H9 (cell line): ENCODE data around the gene TAS2R14. TPM values are rescaled to one million over a fixed set of nuclear protein-coding genes. Genes with fewer than 3 reads are reported as not detected.

Experiments used
- DNase-seq: peaks from one replicate; pipeline ENCODE4 v3.0.0-alpha.2; 2017
- H2AFZ ChIP-seq: one replicate; pipeline ENCODE4 v1.6.1; 2013; ENCODE audit warnings: mild to moderate bottlenecking, low read length, control low read depth, moderate library complexity
- H2AK5ac ChIP-seq: 2 replicates; pipeline ENCODE4 v1.6.1; 2013; ENCODE audit warnings: low read length, control low read depth, mixed read lengths; ENCODE audit not compliant: insufficient read length
- H2BK120ac ChIP-seq: one replicate; pipeline ENCODE4 v1.6.1; 2013; ENCODE audit warnings: low read depth, mild to moderate bottlenecking, low read length, control low read depth, inconsistent platforms; ENCODE audit not compliant: poor library complexity, severe bottlenecking
- H2BK12ac ChIP-seq: 2 replicates; pipeline ENCODE4 v1.6.1; 2013; ENCODE audit warnings: low read length, control low read depth, mixed read lengths, low read depth; ENCODE audit not compliant: insufficient read length
- H2BK15ac ChIP-seq: 2 replicates; pipeline ENCODE4 v1.6.1; 2013; ENCODE audit warnings: low read depth, low read length, control low read depth
- H2BK20ac ChIP-seq: one replicate; pipeline ENCODE4 v1.6.1; 2013; ENCODE audit warnings: low read depth, mild to moderate bottlenecking, low read length, control low read depth, inconsistent platforms; ENCODE audit not compliant: poor library complexity, severe bottlenecking
- H2BK5ac ChIP-seq: 2 replicates; pipeline ENCODE4 v1.6.1; 2013; ENCODE audit warnings: low read length, control low read depth, mixed read lengths; ENCODE audit not compliant: insufficient read length
- H3K14ac ChIP-seq: 2 replicates; pipeline ENCODE4 v1.6.1; 2013; ENCODE audit warnings: low read length, control low read depth; ENCODE audit not compliant: insufficient read depth
- H3K18ac ChIP-seq: 2 replicates; pipeline ENCODE4 v1.6.1; 2013; ENCODE audit warnings: low read depth, mild to moderate bottlenecking, mixed read lengths, low read length, control low read depth; ENCODE audit not compliant: insufficient read length
- H3K23ac ChIP-seq: 2 replicates; pipeline ENCODE4 v1.6.1; 2013; ENCODE audit warnings: low read length, control low read depth, mixed read lengths, low read depth; ENCODE audit not compliant: insufficient read length
- H3K23me2 ChIP-seq: 2 replicates; pipeline ENCODE4 v1.6.1; 2013; ENCODE audit warnings: low read depth, mild to moderate bottlenecking, mixed read lengths, low read length, control low read depth; ENCODE audit not compliant: insufficient read length, poor library complexity, severe bottlenecking
- H3K27ac ChIP-seq: 2 replicates; pipeline ENCODE4 v1.5.1; 2013; ENCODE audit warnings: low read length, control low read depth, mixed read lengths, low read depth; ENCODE audit not compliant: insufficient read length
- H3K27me3 ChIP-seq: 2 replicates; pipeline ENCODE4 v1.6.1; 2013; ENCODE audit warnings: low read length, control low read depth, inconsistent platforms; ENCODE audit not compliant: insufficient read depth
- H3K4ac ChIP-seq: 2 replicates; pipeline ENCODE4 v1.6.1; 2013; ENCODE audit warnings: low read depth, mild to moderate bottlenecking, control low read depth, inconsistent platforms, low read length, moderate library complexity
- H3K4me1 ChIP-seq: 2 replicates; pipeline ENCODE4 v1.6.1; 2013; ENCODE audit warnings: low read length, control low read depth, inconsistent platforms; ENCODE audit not compliant: insufficient read depth
- H3K4me2 ChIP-seq: 2 replicates; pipeline ENCODE4 v1.6.1; 2013; ENCODE audit warnings: low read length, control low read depth, mixed read lengths; ENCODE audit not compliant: insufficient read length, insufficient read depth
- H3K56ac ChIP-seq: 2 replicates; pipeline ENCODE4 v1.6.1; 2013; ENCODE audit warnings: low read depth, mild to moderate bottlenecking, mixed read lengths, low read length, control low read depth; ENCODE audit not compliant: insufficient read length
- H3K79me1 ChIP-seq: 2 replicates; pipeline ENCODE4 v1.6.1; 2013; ENCODE audit warnings: low read depth, mild to moderate bottlenecking, moderate library complexity, low read length, control low read depth, inconsistent platforms; ENCODE audit not compliant: insufficient read depth, poor library complexity, severe bottlenecking
- H3K79me2 ChIP-seq: 2 replicates; pipeline ENCODE4 v1.6.1; 2013; ENCODE audit warnings: low read length, control low read depth, inconsistent platforms; ENCODE audit not compliant: insufficient read depth
- H3K9ac ChIP-seq: 2 replicates; pipeline ENCODE4 v1.6.1; 2013; ENCODE audit warnings: low read length, control low read depth, mixed read lengths; ENCODE audit not compliant: insufficient read length; ENCODE audit errors: extremely low read depth
- H3K9me3 ChIP-seq: one replicate; pipeline ENCODE4 v1.6.1; 2013; ENCODE audit warnings: low read depth, low read length, inconsistent platforms; ENCODE audit not compliant: control insufficient read depth
- H3T11ph ChIP-seq: one replicate; pipeline ENCODE4 v1.6.1; 2013; ENCODE audit warnings: mild to moderate bottlenecking, low read length, control low read depth, inconsistent platforms
- H4K20me1 ChIP-seq: one replicate; pipeline ENCODE4 v1.6.1; 2013; ENCODE audit not compliant: control insufficient read depth, insufficient read length, insufficient read depth
- H4K5ac ChIP-seq: 2 replicates; pipeline ENCODE4 v1.6.1; 2013; ENCODE audit warnings: low read depth, mild to moderate bottlenecking, mixed read lengths, low read length, control low read depth; ENCODE audit not compliant: insufficient read length
- H4K8ac ChIP-seq: replicated peaks from 2 replicates; pipeline ENCODE4 v1.6.1; 2013; ENCODE audit warnings: low read length, control low read depth, mixed read lengths, low read depth; ENCODE audit not compliant: insufficient read length
- H4K91ac ChIP-seq: 2 replicates; pipeline ENCODE4 v1.6.1; 2013; ENCODE audit warnings: low read depth, mild to moderate bottlenecking, moderate library complexity, mixed read lengths, low read length, control low read depth; ENCODE audit not compliant: insufficient read length
- H3K27ac Mint-ChIP-seq, 3 experiments: 2 replicates in 2 of 3; 3 replicates in 1 of 3; pipeline ENCODE4 v1.8.0; 2020 to 2021; ENCODE audit warnings: mixed read lengths in 3 of 3, mild to moderate bottlenecking in 1 of 3, moderate library complexity in 1 of 3
- H3K27me3 Mint-ChIP-seq: 2 replicates; pipeline ENCODE4 v1.8.0; 2021; ENCODE audit warnings: low read depth, mild to moderate bottlenecking, moderate library complexity, mixed read lengths
- H3K36me3 Mint-ChIP-seq, 3 experiments: 2 replicates in 2 of 3; 3 replicates in 1 of 3; pipeline ENCODE4 v1.8.0; 2020 to 2021; ENCODE audit warnings: low read depth in 3 of 3, mixed read lengths in 3 of 3; ENCODE audit not compliant: insufficient read depth in 1 of 3
- H3K4me1 Mint-ChIP-seq, 2 experiments: 2 replicates each; pipeline ENCODE4 v1.8.0; 2020; ENCODE audit warnings: mixed read lengths in 2 of 2
- H3K4me3 Mint-ChIP-seq, 2 experiments: 2 replicates in 1 of 2; 3 replicates in 1 of 2; pipeline ENCODE4 v1.8.0; 2020 to 2021; ENCODE audit warnings: mild to moderate bottlenecking in 2 of 2, mixed read lengths in 2 of 2, moderate library complexity in 1 of 2
- H3K9me3 Mint-ChIP-seq, 2 experiments: 2 replicates in 1 of 2; 3 replicates in 1 of 2; pipeline ENCODE4 v1.8.0; 2020; ENCODE audit warnings: mild to moderate bottlenecking in 2 of 2, mixed read lengths in 2 of 2, moderate library complexity in 1 of 2
- CTCF ChIP-seq: fragments of 200-600 bp; sonication (generic); conservative IDR thresholded peaks from 3 replicates; pipeline ENCODE4 v1.8.0; 2021; ENCODE audit warnings: antibody characterized with exemption, mild to moderate bottlenecking
- WGBS: extraction: QIAGEN DNeasy Blood & Tissue Kit; methylation state at CpG from one replicate; pipeline ENCODE4 v1.1.7; 2013; ENCODE audit warnings: missing lambda C conversion rate, low lambda C conversion rate, mixed read lengths; ENCODE audit not compliant: insufficient read length; ENCODE audit errors: extremely low coverage; 5-methylcytosine and 5-hydroxymethylcytosine counted together
- total RNA-seq: library from RNA; stranded (reverse); gene quantifications from 2 replicates; pipeline ENCODE4 v1.2.1, GENCODE V29; 2021

TAS2R14 gene
- total RNA-seq, 1 experiment from 2014 or later, result 2.1 TPM

- Histone ChIP-seq H3K27ac (no peak overlapping the region), H3T11ph (no peak overlapping the region), H3K14ac (no peak overlapping the region), H4K20me1 (no peaks in the 10 kb centered on the region), H3K23me2 (no peaks in the 10 kb centered on the region), H3K9ac (no peak overlapping the region), H3K23ac (no peak overlapping the region), H2AFZ (no peak overlapping the region), H2AK5ac (no peak overlapping the region), H3K27me3 (no peaks in the 10 kb centered on the region), H3K9me3 (no peaks in the 10 kb centered on the region), H3K18ac (no peak overlapping the region), H4K5ac (no peak overlapping the region), H4K91ac (no peak overlapping the region), H3K4ac (no peak overlapping the region), H2BK5ac (no peak overlapping the region), H3K4me1 (no peaks in the 10 kb centered on the region), H2BK20ac (no peak overlapping the region), H2BK15ac (no peak overlapping the region), H3K4me2 (no peak overlapping the region), H3K79me2 (no peaks in the 10 kb centered on the region), H4K8ac (no peak overlapping the region), H3K79me1 (no peaks in the 10 kb centered on the region), H3K56ac (no peak overlapping the region), H2BK120ac (no peak overlapping the region), H2BK12ac (no peak overlapping the region)
- Mint-ChIP-seq H3K4me3 (no peak overlapping the region), H3K36me3 (peaks cover 13 to 20% (median 14%) of the 10 kb centered on the region in 3 experiments), H3K27ac (peak overlapping the region in 1 of 3 experiments; percentile 87; a peak in 1 of 7 replicates), H3K27me3 (peaks cover 2% of the 10 kb centered on the region; the same call in 1 of the 2 replicates), H3K4me1 (no peaks in the 10 kb centered on the region), H3K9me3 (peaks cover 17 to 30% of the 10 kb centered on the region in 2 experiments)
- DNase-seq, result no peak
- no CpG with 5 or more reads among the region's 1 CpG for WGBS
- no peak for TF ChIP-seq CTCF
These were observed 38.1 kb downstream of the TAS2R14 start for GRCh38 chr12:10900972-10901371.
